Stimulated activated CD8-positive, alpha-beta memory T cell treated with anti-CD3 and anti-CD28 coated beads, Interleukin-12 subunit alpha, Interleukin-12 subunit beta, amount 100 ng/mL, for 4 hours (primary cell): ENCODE data around the gene KIAA2012.

ENCODE experiments used
- DNase-seq: peaks from one replicate; pipeline ENCODE4 v3.0.0-alpha.2; 2020; ENCODE audit warnings: low read depth

The KIAA2012 gene

GRCh38 chr2:202072737-202073401 lies at the start of gene KIAA2012:
Gene KIAA2012, plus strand, starts transcription at chr2:202073255. Its CDS starts 373 bp downstream, at chr2:202073628.
- no peak for DNase-seq

- DNase-seq, result no peak
Observed at GRCh38 chr2:202023904-202024266, 49.2 kb upstream of the KIAA2012 start.

GRCh38 chr2:202024871-202025270 lies 48.2 kb upstream of the KIAA2012 start:
- no peak for DNase-seq

GRCh38 chr2:202025816-202026215 lies 47.2 kb upstream of the KIAA2012 start:
- no peak for DNase-seq

GRCh38 chr2:202026507-202026906 lies 46.5 kb upstream of the KIAA2012 start:
- no peak for DNase-seq

- DNase-seq, result no peak
Observed at GRCh38 chr2:202030691-202031090, 42.4 kb upstream of the KIAA2012 start.

GRCh38 chr2:202031246-202031951 lies 41.7 kb upstream of the KIAA2012 start:
- no peak for DNase-seq

- DNase-seq, result no peak
Observed at GRCh38 chr2:202032846-202033316, 40.2 kb upstream of the KIAA2012 start.

- DNase-seq, result peak; percentile 74
Observed at GRCh38 chr2:202033317-202034248, 39.5 kb upstream of the KIAA2012 start, which contains the start of gene FZD7. Gene FZD7, plus strand, starts transcription at chr2:202033855. Its CDS starts 793 bp downstream, at chr2:202034648.

GRCh38 chr2:202034249-202035088 lies 38.6 kb upstream of the KIAA2012 start:
- no peak for DNase-seq

GRCh38 chr2:202035089-202035940 lies 37.7 kb upstream of the KIAA2012 start:
- DNase-seq, result no peak

- DNase-seq, result no peak
Observed at GRCh38 chr2:202035941-202036372, 37.1 kb upstream of the KIAA2012 start.

GRCh38 chr2:202036601-202037037 lies 36.4 kb upstream of the KIAA2012 start:
- DNase-seq, result no peak

- DNase-seq, result no peak
Observed at GRCh38 chr2:202037086-202037485, 36.0 kb upstream of the KIAA2012 start.

GRCh38 chr2:202038471-202039277 lies 34.4 kb upstream of the KIAA2012 start:
- no peak for DNase-seq

- no peak for DNase-seq
Observed at GRCh38 chr2:202039278-202040078, 33.6 kb upstream of the KIAA2012 start.

GRCh38 chr2:202040079-202040844 lies 32.8 kb upstream of the KIAA2012 start:
- no peak for DNase-seq

- DNase-seq, result no peak
Observed at GRCh38 chr2:202042444-202042843, 30.6 kb upstream of the KIAA2012 start.
